Body of pancreas (tissue), 4 donors: ENCODE results near the gene MRPL28.

Experiments
- POLR2A ChIP-seq, 3 donors: fragments of 450-650 bp; IDR thresholded peaks; one replicate each; pipeline ENCODE4 v1.6.1; 2016; ENCODE audit warnings: antibody characterized with exemption in 3 of 3, mild to moderate bottlenecking in 2 of 3
- TF ChIP-seq, protein P1 (sequence below), 7 experiments: fragments of 450-650 bp in 4 of 7; fragments of 200-600 bp in 3 of 7; sonication (generic) in 3 of 7; IDR thresholded peaks; one replicate each; pipeline ENCODE4 v1.5.1; 2016 to 2019; ENCODE audit warnings: antibody characterized with exemption in 7 of 7

DNA sequence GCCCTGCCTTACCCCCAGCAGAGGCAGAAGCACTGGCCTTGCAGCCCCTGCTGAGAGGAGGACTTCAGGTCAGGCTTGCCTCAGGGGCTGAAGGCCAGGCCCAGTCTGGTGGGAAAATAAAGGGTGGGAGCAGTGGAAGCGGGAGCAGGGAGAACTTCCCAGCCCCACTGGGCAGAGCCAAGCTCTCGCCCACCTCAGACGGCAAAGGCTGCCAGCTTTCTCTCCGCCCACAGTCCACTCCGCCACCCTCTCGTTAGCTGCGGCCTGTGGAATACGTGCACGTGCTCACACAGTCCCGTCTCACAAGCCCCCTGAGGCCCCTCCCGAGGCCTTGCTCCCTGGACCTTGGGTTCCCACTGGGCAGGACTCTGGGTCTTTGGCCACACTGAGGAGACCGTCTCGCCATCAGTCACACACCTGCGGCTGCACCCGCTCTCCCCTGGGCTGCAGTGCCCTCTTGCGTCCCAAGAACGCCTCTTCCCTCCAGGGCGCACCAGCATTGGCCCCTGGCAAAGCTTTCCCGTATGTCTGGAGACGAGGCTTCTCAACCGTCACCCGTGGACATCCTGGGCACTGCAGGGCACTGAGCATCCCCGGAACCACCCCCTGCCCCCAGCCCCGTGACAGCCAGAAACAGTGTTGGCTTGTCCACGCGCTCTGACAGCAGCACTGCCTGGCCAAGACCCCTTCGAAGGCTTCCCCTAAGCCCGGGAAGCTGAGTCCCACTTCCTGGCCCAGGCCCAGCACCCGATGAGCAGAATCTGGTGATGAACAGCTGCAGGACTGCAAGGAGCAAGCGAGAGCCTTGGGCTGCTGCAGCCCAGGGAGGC lies 8.3 kb downstream of the MRPL28 start:
- TF ChIP-seq, protein P1, sequence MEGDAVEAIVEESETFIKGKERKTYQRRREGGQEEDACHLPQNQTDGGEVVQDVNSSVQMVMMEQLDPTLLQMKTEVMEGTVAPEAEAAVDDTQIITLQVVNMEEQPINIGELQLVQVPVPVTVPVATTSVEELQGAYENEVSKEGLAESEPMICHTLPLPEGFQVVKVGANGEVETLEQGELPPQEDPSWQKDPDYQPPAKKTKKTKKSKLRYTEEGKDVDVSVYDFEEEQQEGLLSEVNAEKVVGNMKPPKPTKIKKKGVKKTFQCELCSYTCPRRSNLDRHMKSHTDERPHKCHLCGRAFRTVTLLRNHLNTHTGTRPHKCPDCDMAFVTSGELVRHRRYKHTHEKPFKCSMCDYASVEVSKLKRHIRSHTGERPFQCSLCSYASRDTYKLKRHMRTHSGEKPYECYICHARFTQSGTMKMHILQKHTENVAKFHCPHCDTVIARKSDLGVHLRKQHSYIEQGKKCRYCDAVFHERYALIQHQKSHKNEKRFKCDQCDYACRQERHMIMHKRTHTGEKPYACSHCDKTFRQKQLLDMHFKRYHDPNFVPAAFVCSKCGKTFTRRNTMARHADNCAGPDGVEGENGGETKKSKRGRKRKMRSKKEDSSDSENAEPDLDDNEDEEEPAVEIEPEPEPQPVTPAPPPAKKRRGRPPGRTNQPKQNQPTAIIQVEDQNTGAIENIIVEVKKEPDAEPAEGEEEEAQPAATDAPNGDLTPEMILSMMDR (IDR thresholded peaks at IDR 0.05) = peak; percentile 76 to 94 (median 89)
- no peak for TF ChIP-seq POLR2A (IDR thresholded peaks at IDR 0.05)
